ENCODE measurements around the gene STYXL2. TPM values are rescaled to one million over a fixed set of nuclear protein-coding genes. Genes with fewer than 3 reads are reported as not detected.

Gene STYXL2
- total RNA-seq, 1 donor from 2014 or later: 0.06 TPM

DNA sequence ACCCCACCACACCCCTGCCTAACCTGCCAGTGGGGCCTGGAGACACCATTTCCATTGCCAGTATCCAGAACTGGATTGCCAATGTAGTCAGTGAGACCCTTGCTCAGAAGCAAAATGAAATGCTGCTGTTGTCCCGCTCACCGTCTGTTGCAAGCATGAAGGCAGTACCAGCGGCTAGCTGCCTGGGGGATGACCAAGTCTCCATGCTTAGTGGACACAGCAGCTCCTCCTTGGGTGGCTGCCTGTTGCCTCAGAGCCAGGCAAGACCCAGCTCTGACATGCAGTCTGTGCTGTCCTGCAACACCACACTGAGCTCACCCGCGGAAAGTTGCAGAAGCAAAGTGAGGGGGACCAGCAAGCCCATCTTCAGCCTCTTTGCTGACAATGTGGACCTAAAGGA, 33.4 kb downstream of the STYXL2 start:
- Histone ChIP-seq H3K4me3 (no peak overlapping the region), H3K9ac (no peak overlapping the region), H3K27ac (no peak overlapping the region), H3F3A (ENCODE audit: low read depth) (peaks cover 1% of the 10 kb centered on the region), H3K9me3 (ENCODE audit: low read depth) (no peaks in the 10 kb centered on the region), H4K20me1 (ENCODE audit: low read depth) (no peaks in the 10 kb centered on the region), H3K79me2 (ENCODE audit: low read depth) (no peaks in the 10 kb centered on the region), H3K4me2 (no peak overlapping the region), H3K36me3 (no peaks in the 10 kb centered on the region), H3K4me1 (peaks cover 12% of the 10 kb centered on the region), H3K27me3 (peaks cover 2% of the 10 kb centered on the region), H2AFZ (replicated peaks) (no peak overlapping the region)
- DNase-seq (ENCODE audit: low spot score): no peak
- Mint-ChIP-seq H3K27me3 (ENCODE audit: insufficient read depth, low read depth) (peaks cover 2% of the 10 kb centered on the region), H3K9me3 (peaks cover 5% of the 10 kb centered on the region), H3K4me3 (no peak overlapping the region), H3K27ac (no peak overlapping the region), H3K4me1 (peaks cover 7% of the 10 kb centered on the region), H3K36me3 (peaks cover 4% of the 10 kb centered on the region)
- TF ChIP-seq EZH2 (IDR thresholded peaks at IDR 0.05): no peak
- TF ChIP-seq, protein P1, sequence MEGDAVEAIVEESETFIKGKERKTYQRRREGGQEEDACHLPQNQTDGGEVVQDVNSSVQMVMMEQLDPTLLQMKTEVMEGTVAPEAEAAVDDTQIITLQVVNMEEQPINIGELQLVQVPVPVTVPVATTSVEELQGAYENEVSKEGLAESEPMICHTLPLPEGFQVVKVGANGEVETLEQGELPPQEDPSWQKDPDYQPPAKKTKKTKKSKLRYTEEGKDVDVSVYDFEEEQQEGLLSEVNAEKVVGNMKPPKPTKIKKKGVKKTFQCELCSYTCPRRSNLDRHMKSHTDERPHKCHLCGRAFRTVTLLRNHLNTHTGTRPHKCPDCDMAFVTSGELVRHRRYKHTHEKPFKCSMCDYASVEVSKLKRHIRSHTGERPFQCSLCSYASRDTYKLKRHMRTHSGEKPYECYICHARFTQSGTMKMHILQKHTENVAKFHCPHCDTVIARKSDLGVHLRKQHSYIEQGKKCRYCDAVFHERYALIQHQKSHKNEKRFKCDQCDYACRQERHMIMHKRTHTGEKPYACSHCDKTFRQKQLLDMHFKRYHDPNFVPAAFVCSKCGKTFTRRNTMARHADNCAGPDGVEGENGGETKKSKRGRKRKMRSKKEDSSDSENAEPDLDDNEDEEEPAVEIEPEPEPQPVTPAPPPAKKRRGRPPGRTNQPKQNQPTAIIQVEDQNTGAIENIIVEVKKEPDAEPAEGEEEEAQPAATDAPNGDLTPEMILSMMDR (IDR thresholded peaks at IDR 0.05): no peak
- no peak for TF ChIP-seq EZH2phosphoT487 (IDR thresholded peaks at IDR 0.05)

DNA sequence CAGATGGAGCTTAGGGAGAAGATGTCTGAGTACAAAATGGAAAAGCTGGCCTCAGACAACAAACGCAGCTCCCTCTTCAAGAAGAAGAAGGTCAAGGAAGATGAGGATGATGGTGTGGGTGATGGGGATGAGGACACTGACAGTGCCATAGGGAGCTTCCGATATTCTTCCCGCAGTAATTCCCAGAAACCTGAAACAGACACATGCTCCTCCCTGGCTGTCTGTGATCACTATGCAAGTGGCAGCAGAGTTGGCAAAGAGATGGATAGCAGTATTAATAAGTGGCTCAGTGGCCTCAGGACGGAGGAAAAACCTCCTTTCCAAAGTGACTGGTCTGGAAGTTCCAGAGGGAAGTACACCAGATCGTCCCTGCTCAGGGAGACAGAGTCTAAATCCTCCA, 33.8 kb downstream of the STYXL2 start:
- H3K27ac ChIP-seq: no peak overlapping the region
- no peak for TF ChIP-seq EZH2 (IDR thresholded peaks at IDR 0.05)
- TF ChIP-seq EZH2phosphoT487 (IDR thresholded peaks at IDR 0.05): no peak
- TF ChIP-seq, protein P1 (IDR thresholded peaks at IDR 0.05): no peak
- H3K9me3 Mint-ChIP-seq: peaks cover 5% of the 10 kb centered on the region
- no peak overlapping the region for H3K4me3 ChIP-seq
- no peaks in the 10 kb centered on the region for H3F3A ChIP-seq (ENCODE audit: low read depth)
- DNase-seq (ENCODE audit: low spot score): no peak
- H2AFZ ChIP-seq (replicated peaks): no peak overlapping the region
- no peaks in the 10 kb centered on the region for H3K79me2 ChIP-seq (ENCODE audit: low read depth)
- no peak overlapping the region for H3K4me3 Mint-ChIP-seq
- H4K20me1 ChIP-seq (ENCODE audit: low read depth): no peaks in the 10 kb centered on the region
- H3K4me1 Mint-ChIP-seq: peaks cover 8% of the 10 kb centered on the region
- no peak overlapping the region for H3K27ac Mint-ChIP-seq
- no peaks in the 10 kb centered on the region for H3K36me3 ChIP-seq
- H3K4me1 ChIP-seq: peaks cover 12% of the 10 kb centered on the region
- no peaks in the 10 kb centered on the region for H3K27me3 ChIP-seq
- peaks cover 4% of the 10 kb centered on the region for H3K36me3 Mint-ChIP-seq
- H3K4me2 ChIP-seq: no peak overlapping the region
- H3K9ac ChIP-seq: no peak overlapping the region
- peaks cover 2% of the 10 kb centered on the region for H3K27me3 Mint-ChIP-seq (ENCODE audit: insufficient read depth, low read depth)
- no peaks in the 10 kb centered on the region for H3K9me3 ChIP-seq (ENCODE audit: low read depth)

GRCh38 chr1:167128261-167129227, 34.7 kb downstream of the STYXL2 start:
- no peak overlapping the region for H3K4me3 Mint-ChIP-seq
- H3K4me1 ChIP-seq: peaks cover 12% of the 10 kb centered on the region
- peaks cover 5% of the 10 kb centered on the region for H3K9me3 Mint-ChIP-seq
- no peak for DNase-seq (ENCODE audit: low spot score)
- H3K9me3 ChIP-seq (ENCODE audit: low read depth): no peaks in the 10 kb centered on the region
- H2AFZ ChIP-seq (replicated peaks): no peak overlapping the region
- H3K4me2 ChIP-seq: no peak overlapping the region
- H3K9ac ChIP-seq: no peak overlapping the region
- no peak overlapping the region for H3K27ac Mint-ChIP-seq
- H3K27ac ChIP-seq: no peak overlapping the region
- no peaks in the 10 kb centered on the region for H3K36me3 ChIP-seq
- H3K36me3 Mint-ChIP-seq: peaks cover 4% of the 10 kb centered on the region
- no peaks in the 10 kb centered on the region for H3F3A ChIP-seq (ENCODE audit: low read depth)
- H4K20me1 ChIP-seq (ENCODE audit: low read depth): no peaks in the 10 kb centered on the region
- no peak for TF ChIP-seq EZH2 (IDR thresholded peaks at IDR 0.05)
- no peak for TF ChIP-seq EZH2phosphoT487 (IDR thresholded peaks at IDR 0.05)
- TF ChIP-seq, protein P1 (IDR thresholded peaks at IDR 0.05): peak; percentile 7
- no peaks in the 10 kb centered on the region for H3K79me2 ChIP-seq (ENCODE audit: low read depth)
- H3K27me3 Mint-ChIP-seq (ENCODE audit: insufficient read depth, low read depth): peaks cover 2% of the 10 kb centered on the region
- H3K4me1 Mint-ChIP-seq: peaks cover 8% of the 10 kb centered on the region
- no peaks in the 10 kb centered on the region for H3K27me3 ChIP-seq
- no peak overlapping the region for H3K4me3 ChIP-seq
